Natural killer cell (primary cell): ENCODE data around the gene FIZ1. TPM values are rescaled to one million over a fixed set of nuclear protein-coding genes. Genes with fewer than 3 reads are reported as not detected.

Source experiments
- ATAC-seq, 3 donors: fragments of 150-1000 bp in 2 of 3; fragments of 200-7000 bp in 1 of 3; cut with Tn5 transposase; 1 replicate in 1 of 3; 2 replicates in 2 of 3; pipeline ENCODE4 v1.10.0; 2021; ENCODE audit warnings: mild to moderate bottlenecking in 2 of 3, moderate library complexity in 2 of 3
- DNase-seq, 2 donors: peaks; one replicate each; pipeline versions ENCODE4 v3.0.0 to v3.0.0-alpha.2; 2013 to 2021; ENCODE audit warnings: mixed read lengths in 1 of 2
- H3K27ac ChIP-seq: one replicate; pipeline ENCODE4 v1.5.1; 2013; ENCODE audit warnings: mild to moderate bottlenecking, low read length
- H3K27me3 ChIP-seq: one replicate; pipeline ENCODE4 v1.6.1; 2013; ENCODE audit warnings: low read length; ENCODE audit not compliant: control insufficient read depth, insufficient read depth
- H3K36me3 ChIP-seq: one replicate; pipeline ENCODE4 v1.6.1; 2013; ENCODE audit warnings: low read length; ENCODE audit not compliant: control insufficient read depth, insufficient read depth
- H3K4me1 ChIP-seq: one replicate; pipeline ENCODE4 v1.6.1; 2013; ENCODE audit warnings: low read length; ENCODE audit not compliant: control insufficient read depth, insufficient read depth
- H3K4me3 ChIP-seq: one replicate; pipeline ENCODE4 v1.5.1; 2013; ENCODE audit warnings: low read length
- H3K9me3 ChIP-seq: one replicate; pipeline ENCODE4 v1.6.1; 2013; ENCODE audit warnings: low read length; ENCODE audit not compliant: control insufficient read depth, insufficient read depth
- H3K27ac Mint-ChIP-seq, 2 donors: one replicate each; pipeline ENCODE4 v1.8.0; 2022; ENCODE audit warnings: mild to moderate bottlenecking in 2 of 2, mixed read lengths in 2 of 2, moderate library complexity in 1 of 2
- H3K27me3 Mint-ChIP-seq, 2 donors: one replicate each; pipeline ENCODE4 v1.8.0; 2022; ENCODE audit warnings: low read depth in 2 of 2, mixed read lengths in 2 of 2
- H3K36me3 Mint-ChIP-seq: one replicate; pipeline ENCODE4 v1.8.0; 2022; ENCODE audit warnings: mixed read lengths
- H3K4me1 Mint-ChIP-seq, 2 donors: one replicate each; pipeline ENCODE4 v1.8.0; 2022; ENCODE audit warnings: mixed read lengths in 2 of 2
- H3K4me3 Mint-ChIP-seq: one replicate; pipeline ENCODE4 v1.8.0; 2022; ENCODE audit warnings: mild to moderate bottlenecking, moderate library complexity, mixed read lengths
- H3K9me3 Mint-ChIP-seq, 2 donors: one replicate each; pipeline ENCODE4 v1.8.0; 2022; ENCODE audit warnings: mixed read lengths in 2 of 2
- WGBS: methylation state at CpG from one replicate; pipeline ENCODE4 v1.1.7; 2013; ENCODE audit warnings: missing lambda C conversion rate; ENCODE audit not compliant: insufficient coverage; 5-methylcytosine and 5-hydroxymethylcytosine counted together
- intact Hi-C: fragments of 100-400 bp; cut with micrococcal nuclease; formaldehyde crosslinking; loops from one replicate; pipeline ENCODE4 v1.14.2; 2022
- total RNA-seq, 4 donors: library from RNA; stranded (reverse); fragments of 120-200 nt in 1 of 4; gene quantifications; one replicate each; pipeline versions ENCODE4 v1.2.3 to v1.2.4, GENCODE V29; 2013 to 2022
- TF ChIP-seq, protein P1 (sequence below): fragments of 200-600 bp; IDR thresholded peaks from one replicate; pipeline ENCODE4 v1.8.0; 2022; ENCODE audit warnings: antibody characterized with exemption

The FIZ1 gene
- total RNA-seq, 3 donors from 2014 or later (not counting 1 experiment from before 2014, with no cell fraction given), result 8.5 to 18.2 (median 10.3) TPM

DNA sequence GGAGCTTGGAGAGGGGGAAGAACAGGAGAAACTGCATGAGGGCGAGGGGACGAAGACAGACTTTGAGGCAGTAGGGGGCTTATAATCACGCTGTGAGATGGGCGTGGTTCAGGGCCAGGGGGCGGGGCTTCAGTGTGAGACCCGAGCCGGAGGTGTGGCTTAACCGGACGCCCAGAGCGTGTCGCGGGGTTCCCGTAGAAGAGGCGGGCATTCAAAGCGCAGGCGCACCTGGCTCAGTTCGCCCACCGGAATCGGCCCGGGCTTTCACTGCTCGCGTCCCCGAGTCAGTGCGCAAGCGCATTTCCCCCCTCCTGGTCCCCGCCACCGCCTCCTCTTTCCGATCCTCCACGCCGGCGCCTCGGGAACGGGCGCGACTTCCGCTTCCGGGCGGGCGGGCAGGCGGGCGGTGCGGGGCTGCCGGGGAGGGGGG is 5.9 kb upstream of the FIZ1 start:
- no peaks in the 10 kb centered on the region for H3K27me3 Mint-ChIP-seq
- no peaks in the 10 kb centered on the region for H3K9me3 Mint-ChIP-seq
- TF ChIP-seq, protein P1, sequence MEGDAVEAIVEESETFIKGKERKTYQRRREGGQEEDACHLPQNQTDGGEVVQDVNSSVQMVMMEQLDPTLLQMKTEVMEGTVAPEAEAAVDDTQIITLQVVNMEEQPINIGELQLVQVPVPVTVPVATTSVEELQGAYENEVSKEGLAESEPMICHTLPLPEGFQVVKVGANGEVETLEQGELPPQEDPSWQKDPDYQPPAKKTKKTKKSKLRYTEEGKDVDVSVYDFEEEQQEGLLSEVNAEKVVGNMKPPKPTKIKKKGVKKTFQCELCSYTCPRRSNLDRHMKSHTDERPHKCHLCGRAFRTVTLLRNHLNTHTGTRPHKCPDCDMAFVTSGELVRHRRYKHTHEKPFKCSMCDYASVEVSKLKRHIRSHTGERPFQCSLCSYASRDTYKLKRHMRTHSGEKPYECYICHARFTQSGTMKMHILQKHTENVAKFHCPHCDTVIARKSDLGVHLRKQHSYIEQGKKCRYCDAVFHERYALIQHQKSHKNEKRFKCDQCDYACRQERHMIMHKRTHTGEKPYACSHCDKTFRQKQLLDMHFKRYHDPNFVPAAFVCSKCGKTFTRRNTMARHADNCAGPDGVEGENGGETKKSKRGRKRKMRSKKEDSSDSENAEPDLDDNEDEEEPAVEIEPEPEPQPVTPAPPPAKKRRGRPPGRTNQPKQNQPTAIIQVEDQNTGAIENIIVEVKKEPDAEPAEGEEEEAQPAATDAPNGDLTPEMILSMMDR, result no peak
- Histone ChIP-seq H3K36me3 (no peaks in the 10 kb centered on the region), H3K27ac (peak overlapping the region; percentile 71), H3K27me3 (no peaks in the 10 kb centered on the region), H3K4me1 (peaks cover 36% of the 10 kb centered on the region), H3K9me3 (no peaks in the 10 kb centered on the region), H3K4me3 (peak overlapping the region; percentile 52)
- no peaks in the 10 kb centered on the region for H3K36me3 Mint-ChIP-seq
- WGBS, result under 1% methylated on average over 39 of the region's 43 CpGs
- ATAC-seq, result peak; percentile 77 to 88 (median 81)
- intact Hi-C loops, result loop anchor here (5.0 kb wide), 1 partner anchor 37 kb away; the partner anchor contains the start of genes ZNF580 and ZNF581
- peak; percentile 93 to 99 for DNase-seq
- H3K4me1 Mint-ChIP-seq, result peaks cover 56 to 70% of the 10 kb centered on the region in 2 donors
- peak overlapping the region; percentile 93 to 95 for H3K27ac Mint-ChIP-seq
- peak overlapping the region; percentile 88 for H3K4me3 Mint-ChIP-seq

DNA sequence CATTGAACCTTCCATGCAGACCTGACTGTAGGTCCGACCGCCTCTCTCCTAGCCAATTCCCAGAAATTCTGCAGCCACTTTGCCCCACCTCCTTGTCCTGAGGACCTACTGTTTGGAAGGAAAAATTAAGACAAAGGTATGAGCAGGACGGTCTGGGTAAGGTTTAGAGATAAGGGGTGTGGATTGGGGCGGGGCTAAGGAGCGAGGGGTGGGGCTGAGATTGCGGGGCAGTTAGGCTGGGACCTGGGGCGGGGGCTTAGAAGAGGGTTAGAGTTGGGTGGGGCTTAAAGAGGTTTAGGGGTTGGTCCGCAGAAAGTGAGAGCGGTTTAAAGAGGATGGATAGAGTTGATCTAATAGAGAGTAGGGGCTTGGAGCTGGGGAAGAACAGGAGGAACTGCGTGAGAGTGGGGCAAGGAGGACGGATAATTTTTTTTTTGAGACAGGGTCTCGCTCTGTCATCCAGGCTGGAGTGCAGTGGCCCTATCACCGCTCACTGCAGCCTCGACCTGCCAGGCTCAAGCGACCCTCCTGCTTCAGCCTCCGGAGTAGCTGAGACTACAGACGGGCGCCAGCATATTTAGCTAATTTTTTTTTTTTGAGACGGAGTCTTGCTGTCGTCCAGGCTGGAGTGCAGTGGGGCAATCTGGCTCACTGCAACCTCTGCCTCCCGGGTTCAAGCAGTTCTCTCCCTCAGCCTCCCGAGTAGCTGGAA is 4.4 kb upstream of the FIZ1 start:
- no peak overlapping the region for H3K4me3 ChIP-seq
- 90% methylated on average over 22 of the region's 22 CpGs for WGBS
- TF ChIP-seq, protein P1, result no peak
- no peak overlapping the region for H3K27ac ChIP-seq
- peaks cover 41% of the 10 kb centered on the region for H3K4me1 ChIP-seq
- no peaks in the 10 kb centered on the region for H3K36me3 ChIP-seq
- peak overlapping the region; percentile 71 for H3K4me3 Mint-ChIP-seq
- no peaks in the 10 kb centered on the region for H3K36me3 Mint-ChIP-seq
- no peaks in the 10 kb centered on the region for H3K27me3 Mint-ChIP-seq
- no peaks in the 10 kb centered on the region for H3K9me3 Mint-ChIP-seq
- peak overlapping the region; percentile 29 to 95 for H3K27ac Mint-ChIP-seq
- ATAC-seq (no peak), DNase-seq (no peak)
- no peaks in the 10 kb centered on the region for H3K9me3 ChIP-seq
- peaks cover 50 to 67% of the 10 kb centered on the region in 2 donors for H3K4me1 Mint-ChIP-seq
- H3K27me3 ChIP-seq, result no peaks in the 10 kb centered on the region
- intact Hi-C loops, result no loop called here

DNA sequence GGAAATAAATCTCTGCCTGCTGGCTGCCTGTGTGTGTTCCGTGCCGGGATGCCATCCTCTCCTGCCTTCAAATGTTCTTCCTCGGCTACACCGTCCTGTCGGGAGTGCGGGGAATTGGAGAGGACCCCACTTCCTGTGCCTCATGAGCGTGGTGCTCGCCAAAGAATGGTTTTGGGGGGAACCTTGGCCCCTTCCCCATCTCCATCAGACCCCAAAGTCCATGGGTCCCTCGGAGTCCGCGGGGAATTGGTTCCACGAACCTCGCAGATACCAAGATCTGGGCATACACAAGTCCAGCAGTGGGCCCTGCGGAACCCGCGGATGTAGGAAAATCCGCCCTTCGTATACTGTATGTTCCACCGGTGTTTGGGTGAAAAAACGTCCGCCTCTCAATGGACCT is 3.8 kb upstream of the FIZ1 start:
- no peak for ATAC-seq
- Mint-ChIP-seq H3K4me1 (peaks cover 53 to 68% of the 10 kb centered on the region in 2 donors), H3K4me3 (peak overlapping the region; percentile 71), H3K9me3 (no peaks in the 10 kb centered on the region), H3K27me3 (no peaks in the 10 kb centered on the region), H3K27ac (peak overlapping the region; percentile 29 to 95), H3K36me3 (no peaks in the 10 kb centered on the region)
- no peak for DNase-seq
- Histone ChIP-seq H3K27me3 (no peaks in the 10 kb centered on the region), H3K4me3 (no peak overlapping the region), H3K4me1 (peaks cover 43% of the 10 kb centered on the region), H3K9me3 (no peaks in the 10 kb centered on the region), H3K27ac (no peak overlapping the region), H3K36me3 (no peaks in the 10 kb centered on the region)
- WGBS, result 96% methylated on average over 21 of the region's 21 CpGs
- TF ChIP-seq, protein P1, result no peak
- intact Hi-C loops, result no loop called here
